Breast epithelium (tissue), 3 donors: ENCODE data around the gene NSRP1.

Source experiments
- CTCF ChIP-seq, 3 donors: fragments of 450-650 bp; IDR thresholded peaks; one replicate each; pipeline ENCODE4 v1.5.1; 2016 to 2017; ENCODE audit warnings: antibody characterized with exemption in 3 of 3, mild to moderate bottlenecking in 3 of 3, moderate library complexity in 3 of 3
- POLR2AphosphoS5 ChIP-seq, 3 donors: sonication (generic); formaldehyde crosslinking; IDR thresholded peaks; one replicate each; pipeline ENCODE4 v1.6.1; 2017; ENCODE audit warnings: antibody characterized with exemption in 3 of 3

- TF ChIP-seq CTCF (IDR thresholded peaks at IDR 0.05) (no peak), POLR2AphosphoS5 (IDR thresholded peaks at IDR 0.05) (no peak)
Observed at GRCh38 chr17:30234964-30235363, 118.3 kb downstream of the NSRP1 start.
